GM23248 (cell line): ENCODE measurements around the gene ATRAID. TPM values are rescaled to one million over a fixed set of nuclear protein-coding genes. Genes with fewer than 3 reads are reported as not detected.

Experiments
- DNase-seq: peaks from one replicate; pipeline ENCODE4 v3.0.0-alpha.2; 2015
- H2AFZ ChIP-seq: fragments of 200-600 bp; sonication (generic); 2 replicates; pipeline ENCODE4 v1.6.1; 2016; ENCODE audit warnings: antibody characterized with exemption
- H3F3A ChIP-seq: fragments of 200-600 bp; sonication (generic); 2 replicates; pipeline ENCODE4 v1.6.1; 2016; ENCODE audit warnings: mild to moderate bottlenecking, antibody characterized with exemption, mixed run types; ENCODE audit not compliant: insufficient read depth
- H3K27ac ChIP-seq: fragments of 200-600 bp; sonication (generic); 2 replicates; pipeline ENCODE4 v1.5.1; 2016; ENCODE audit warnings: mild to moderate bottlenecking
- H3K27me3 ChIP-seq: fragments of 200-600 bp; sonication (generic); replicated peaks from 2 replicates; pipeline ENCODE4 v1.6.1; 2016; ENCODE audit warnings: mild to moderate bottlenecking; ENCODE audit not compliant: insufficient read depth
- H3K36me3 ChIP-seq: fragments of 200-600 bp; sonication (generic); 2 replicates; pipeline ENCODE4 v1.6.1; 2016; ENCODE audit warnings: low read depth, mild to moderate bottlenecking
- H3K4me1 ChIP-seq: fragments of 200-600 bp; sonication (generic); 2 replicates; pipeline ENCODE4 v1.6.1; 2016; ENCODE audit warnings: mild to moderate bottlenecking; ENCODE audit not compliant: insufficient read depth
- H3K4me2 ChIP-seq: fragments of 200-600 bp; sonication (generic); one replicate; pipeline ENCODE4 v1.6.1; 2016; ENCODE audit warnings: mild to moderate bottlenecking; ENCODE audit not compliant: unreplicated experiment
- H3K4me3 ChIP-seq: fragments of 200-600 bp; sonication (generic); 2 replicates; pipeline ENCODE4 v1.5.1; 2016; ENCODE audit warnings: mild to moderate bottlenecking
- H3K79me2 ChIP-seq: fragments of 200-600 bp; sonication (generic); 2 replicates; pipeline ENCODE4 v1.6.1; 2016; ENCODE audit warnings: mild to moderate bottlenecking; ENCODE audit not compliant: insufficient read depth
- H3K9ac ChIP-seq: fragments of 200-600 bp; sonication (generic); 2 replicates; pipeline ENCODE4 v1.6.1; 2016; ENCODE audit warnings: mild to moderate bottlenecking
- H3K9me2 ChIP-seq: fragments of 200-600 bp; sonication (generic); 2 replicates; pipeline ENCODE4 v1.6.1; 2016; ENCODE audit warnings: mixed run types, mild to moderate bottlenecking, moderate library complexity; ENCODE audit not compliant: insufficient read depth
- H3K9me3 ChIP-seq: fragments of 200-600 bp; sonication (generic); one replicate; pipeline ENCODE4 v1.6.1; 2017; ENCODE audit warnings: low read depth
- H4K20me1 ChIP-seq: fragments of 200-600 bp; sonication (generic); 2 replicates; pipeline ENCODE4 v1.6.0; 2016; ENCODE audit not compliant: insufficient read depth
- EZH2 ChIP-seq: fragments of 200-600 bp; sonication (generic); IDR thresholded peaks from 2 replicates; pipeline ENCODE4 v1.6.1; 2018; ENCODE audit warnings: antibody characterized with exemption, mild to moderate bottlenecking; ENCODE audit not compliant: insufficient read depth, poor library complexity, severe bottlenecking
- EZH2phosphoT487 ChIP-seq: fragments of 200-600 bp; sonication (generic); IDR thresholded peaks from 2 replicates; pipeline ENCODE4 v1.6.1; 2018; ENCODE audit warnings: antibody characterized with exemption, moderate library complexity, mild to moderate bottlenecking, low read depth; ENCODE audit not compliant: insufficient read depth
- WGBS, 2 experiments: methylation state at CpG; one replicate each; pipeline ENCODE4 v1.1.6; 2015 to 2017; ENCODE audit warnings: low lambda C conversion rate in 2 of 2, low coverage in 1 of 2; ENCODE audit errors: missing lambda C conversion rate in 2 of 2; 5-methylcytosine and 5-hydroxymethylcytosine counted together
- in situ Hi-C: fragments of 300-500 bp; cut with MboI; formaldehyde crosslinking; loops from 2 replicates; pipeline ENCODE4 v1.15.0; 2020
- polyA plus RNA-seq: library from polyadenylated mRNA; unstranded; fragments of >200 nt; fragmentation: Nextera tagmentation; extraction: Ambion mirVana; gene quantifications from 2 replicates; pipeline ENCODE4 v1.2.1, GENCODE V29; 2016
- total RNA-seq: library from RNA; depleted of rRNA; stranded (reverse); fragments of >200 nt; shearing (Covaris generic); gene quantifications from 2 replicates; pipeline ENCODE4 v1.2.3, GENCODE V29; 2014

ATRAID gene
- total and polyA plus RNA-seq, 2 experiments from 2014 or later = 214 to 304 TPM

DNA sequence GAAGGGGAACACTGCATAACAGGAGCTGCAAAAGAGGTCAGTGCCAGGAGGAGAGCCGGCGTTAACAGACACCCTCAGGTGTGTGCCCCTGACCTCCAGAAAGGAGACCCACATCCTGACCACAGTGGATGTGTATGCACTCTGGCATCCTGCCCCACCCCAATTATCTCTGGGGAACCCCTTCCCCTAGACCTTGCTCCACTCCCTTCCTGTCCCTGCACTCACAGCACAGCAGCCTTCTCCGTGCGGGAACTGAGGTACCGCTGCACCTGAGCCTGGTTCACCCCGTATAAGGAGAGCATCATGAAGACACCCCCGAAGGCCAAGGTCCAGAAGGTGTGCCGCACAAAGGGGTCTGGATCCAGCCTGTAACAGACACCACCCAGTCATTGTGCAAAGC is 7.3 kb upstream of the ATRAID start:
- in situ Hi-C loops = no loop called here
- no peaks in the 10 kb centered on the region for H3F3A ChIP-seq
- H3K27ac ChIP-seq = no peak overlapping the region
- DNase-seq = no peak
- H3K9ac ChIP-seq = no peak overlapping the region
- no peak overlapping the region for H3K4me3 ChIP-seq
- H3K27me3 ChIP-seq = no peaks in the 10 kb centered on the region
- H3K4me1 ChIP-seq = 0 out of 2 replicates have a peak, but pooled peaks cover 3% of the 10 kb centered on the region
- WGBS, 2 experiments = 90 to 99% methylated on average over 8 of the region's 8 CpGs
- no peak overlapping the region for H2AFZ ChIP-seq
- no peak for TF ChIP-seq EZH2phosphoT487
- no peak for TF ChIP-seq EZH2
- no peaks in the 10 kb centered on the region for H3K79me2 ChIP-seq
- no peaks in the 10 kb centered on the region for H3K9me2 ChIP-seq
- no peaks in the 10 kb centered on the region for H3K9me3 ChIP-seq
- H3K4me2 ChIP-seq = no peak overlapping the region
- H3K36me3 ChIP-seq = no peaks in the 10 kb centered on the region; the same call in 1 of the 2 replicates
- H4K20me1 ChIP-seq = no peaks in the 10 kb centered on the region

- no peak overlapping the region for H3K27ac ChIP-seq
- no peaks in the 10 kb centered on the region for H3K27me3 ChIP-seq
- no peak overlapping the region for H2AFZ ChIP-seq
- DNase-seq = no peak
- H3K4me3 ChIP-seq = no peak overlapping the region
- no peaks in the 10 kb centered on the region for H3K9me2 ChIP-seq
- TF ChIP-seq EZH2 (no peak), EZH2phosphoT487 (no peak)
- H3K79me2 ChIP-seq = no peaks in the 10 kb centered on the region
- in situ Hi-C loops = no loop called here
- no peak overlapping the region for H3K9ac ChIP-seq
- 0 out of 2 replicates have a peak, but pooled peaks cover 3% of the 10 kb centered on the region for H3K4me1 ChIP-seq
- no peaks in the 10 kb centered on the region for H4K20me1 ChIP-seq
- 87 to 91% methylated on average over 8 of the region's 8 CpGs for WGBS, 2 experiments
- H3K36me3 ChIP-seq = no peaks in the 10 kb centered on the region; the same call in 1 of the 2 replicates
- no peaks in the 10 kb centered on the region for H3F3A ChIP-seq
- H3K9me3 ChIP-seq = no peaks in the 10 kb centered on the region
- H3K4me2 ChIP-seq = no peak overlapping the region
Observed at GRCh38 chr2:27205206-27205605, 6.6 kb upstream of the ATRAID start.

DNA sequence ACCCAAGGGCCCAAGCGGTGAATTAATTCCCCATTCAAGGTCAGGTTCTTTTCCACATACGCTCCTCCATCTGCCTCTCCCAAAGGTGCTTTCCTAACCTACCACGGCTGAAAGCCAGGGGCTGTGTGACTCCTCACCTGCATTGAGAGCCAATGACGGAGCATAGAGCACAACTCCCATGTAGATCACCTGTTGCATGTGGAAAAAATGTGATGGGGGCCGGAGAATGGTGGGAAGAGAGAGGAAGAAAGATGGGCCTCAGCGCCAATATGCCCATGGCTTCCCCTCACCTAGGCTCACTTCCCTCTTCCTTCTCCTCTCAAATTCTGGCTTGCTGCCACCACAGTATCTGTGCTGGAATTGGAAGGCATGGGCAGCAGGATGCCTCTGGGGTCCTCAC is 5.5 kb upstream of the ATRAID start:
- in situ Hi-C loops = no loop called here
- Histone ChIP-seq H3K36me3 (no peaks in the 10 kb centered on the region; the same call in 1 of the 2 replicates), H2AFZ (no peak overlapping the region), H3K79me2 (no peaks in the 10 kb centered on the region), H3K4me2 (no peak overlapping the region), H3F3A (no peaks in the 10 kb centered on the region), H3K9me3 (no peaks in the 10 kb centered on the region), H3K4me3 (no peak overlapping the region), H4K20me1 (no peaks in the 10 kb centered on the region), H3K27me3 (no peaks in the 10 kb centered on the region), H3K9me2 (no peaks in the 10 kb centered on the region), H3K27ac (no peak overlapping the region), H3K9ac (no peak overlapping the region), H3K4me1 (0 out of 2 replicates have a peak, but pooled peaks cover 3% of the 10 kb centered on the region)
- WGBS, 2 experiments = 96 to 99% methylated on average over 6 of the region's 6 CpGs
- TF ChIP-seq EZH2 = no peak
- no peak for TF ChIP-seq EZH2phosphoT487
- no peak for DNase-seq

DNA sequence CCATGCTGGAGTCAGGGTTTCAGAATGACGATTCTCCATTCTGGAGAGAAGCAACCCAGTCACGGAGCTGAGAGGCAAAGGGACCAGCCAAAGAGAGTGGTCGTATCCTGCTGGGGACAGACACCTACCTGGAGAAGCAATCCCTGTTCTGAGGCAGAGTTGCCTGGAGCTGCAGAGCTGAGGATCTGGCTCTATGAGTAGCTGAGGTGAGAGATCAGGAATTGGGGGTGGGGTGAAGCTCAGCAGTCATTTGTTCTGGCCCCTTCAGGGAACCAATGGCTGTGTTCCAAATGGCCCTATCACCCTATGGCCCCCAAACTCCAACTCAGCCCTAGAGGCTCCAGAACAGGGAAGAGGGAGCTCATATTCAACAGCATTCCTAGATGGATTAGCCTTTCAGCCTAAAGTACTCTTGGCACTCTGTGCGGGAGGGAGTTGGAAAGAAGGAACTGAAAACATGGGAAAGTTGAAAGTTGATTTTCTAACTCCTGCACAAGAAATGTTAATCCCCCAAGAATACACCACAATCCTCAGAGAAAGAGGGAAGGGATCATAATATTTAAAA is 3.3 kb upstream of the ATRAID start:
- Histone ChIP-seq H3K27me3 (no peaks in the 10 kb centered on the region), H3K27ac (no peak overlapping the region), H3K4me1 (peaks cover 6% of the 10 kb centered on the region), H3K79me2 (peaks cover 6% of the 10 kb centered on the region; the same call in 1 of the 2 replicates), H3F3A (peaks cover 12% of the 10 kb centered on the region; the same call in 1 of the 2 replicates), H3K9me2 (no peaks in the 10 kb centered on the region), H3K4me2 (no peak overlapping the region), H3K36me3 (no peaks in the 10 kb centered on the region; the same call in 1 of the 2 replicates), H3K9me3 (no peaks in the 10 kb centered on the region), H3K9ac (no peak overlapping the region), H3K4me3 (no peak overlapping the region), H2AFZ (no peak overlapping the region), H4K20me1 (no peaks in the 10 kb centered on the region)
- in situ Hi-C loops = no loop called here
- TF ChIP-seq EZH2 (no peak), EZH2phosphoT487 (no peak)
- DNase-seq = no peak
- WGBS, 2 experiments = 92 to 97% methylated on average over 4 of the region's 4 CpGs
